CD4-positive, alpha-beta T cell treated with Interleukin-4 for 1 hour (primary cell): ENCODE results near the gene PLEKHG3.

Source experiments
- DNase-seq, 2 donors: peaks; one replicate each; pipeline ENCODE4 v3.0.0-alpha.2; 2020 to 2022

PLEKHG3 gene

DNA sequence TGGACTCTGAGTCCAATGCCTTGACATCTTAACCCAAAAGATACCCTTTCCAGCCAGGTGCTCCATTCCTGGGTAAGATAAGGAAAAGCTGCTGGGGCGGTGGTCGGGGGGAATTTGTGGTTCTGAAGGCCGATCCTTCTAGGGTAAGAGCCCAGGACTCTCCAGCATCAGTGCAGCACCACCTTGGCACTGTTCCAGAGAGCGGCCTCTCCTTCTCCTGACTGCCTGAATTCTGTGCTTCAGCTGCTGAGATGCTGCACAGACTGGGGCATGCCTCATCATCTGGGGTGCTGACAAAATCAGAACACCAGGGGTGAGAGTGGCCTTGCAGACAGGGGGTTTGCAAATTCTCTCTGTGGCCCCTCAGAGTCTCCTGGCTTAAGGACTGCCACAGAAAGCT lies 88.0 kb downstream of the PLEKHG3 start:
- DNase-seq: no peak

DNA sequence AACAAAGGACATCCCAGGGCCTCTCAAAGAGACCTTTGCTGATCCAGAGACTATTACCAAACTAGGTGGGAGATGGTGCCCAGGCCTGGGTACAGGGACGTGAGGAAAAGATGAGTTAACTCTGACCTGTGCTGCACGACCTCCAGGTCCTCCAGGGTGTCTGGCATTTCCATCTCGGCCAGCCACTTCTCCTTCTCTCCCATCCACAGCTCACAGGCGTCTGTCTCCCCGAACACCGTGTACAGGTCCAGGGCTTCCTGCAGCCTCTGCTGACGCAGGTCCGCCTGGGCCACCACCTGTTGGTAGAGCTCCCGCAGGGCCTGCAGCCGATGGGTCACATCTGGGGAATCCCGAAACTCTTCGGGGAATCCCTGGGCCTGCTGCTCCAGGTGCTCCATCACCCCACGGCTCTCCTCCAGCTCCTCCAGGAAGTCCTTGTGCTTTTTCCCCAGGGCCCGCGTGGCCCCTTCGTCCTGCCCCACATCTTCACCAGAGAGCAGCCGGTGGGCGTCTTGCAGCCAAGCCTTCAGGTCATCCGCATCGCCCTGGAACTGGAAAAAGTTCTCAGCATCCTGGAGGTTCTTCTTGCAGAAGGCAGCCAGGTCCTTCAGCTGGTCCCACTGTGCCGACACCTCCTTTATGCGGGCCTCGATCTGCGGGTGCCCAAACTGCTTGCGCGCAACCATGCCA lies 88.8 kb downstream of the PLEKHG3 start:
- DNase-seq: no peak

DNA sequence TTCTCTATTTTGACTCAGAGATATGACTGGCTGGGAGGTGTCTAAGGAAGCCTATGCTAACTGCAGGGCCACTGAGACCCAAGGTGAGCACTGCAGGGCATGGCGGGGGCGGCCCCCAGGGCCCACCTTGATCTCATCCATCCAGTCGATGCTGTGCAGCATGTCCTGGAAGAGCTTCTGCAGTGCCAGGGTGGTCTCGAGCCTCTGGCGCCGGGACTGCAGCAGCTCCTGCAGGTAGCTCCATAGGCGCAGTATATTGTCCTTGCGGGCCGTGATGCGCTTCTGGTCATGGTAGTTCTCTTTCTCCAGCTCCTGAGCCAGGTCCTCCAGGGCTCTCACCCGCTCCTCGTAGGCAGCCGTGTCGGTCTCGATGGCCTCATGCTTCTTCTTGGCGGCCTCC lies 91.0 kb downstream of the PLEKHG3 start:
- DNase-seq: no peak

DNA sequence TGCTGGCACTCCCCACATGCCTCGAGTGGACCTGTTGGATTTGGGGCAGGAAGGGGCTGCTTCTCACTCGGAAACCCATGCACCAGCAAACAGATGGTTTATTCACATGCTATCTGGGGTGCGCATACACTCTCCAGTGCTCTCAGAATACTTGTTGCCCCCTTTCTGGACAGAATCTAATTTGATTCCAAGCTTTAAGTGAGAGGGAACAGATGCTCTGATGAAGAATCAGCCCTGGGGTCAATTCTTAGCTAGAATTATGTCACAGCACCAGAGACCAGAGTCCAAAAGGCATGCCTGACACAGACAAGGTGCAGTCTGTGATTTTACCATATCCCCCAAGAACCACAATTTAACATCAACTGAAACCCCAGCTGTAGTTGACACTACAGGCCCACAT lies 91.7 kb downstream of the PLEKHG3 start:
- DNase-seq: no peak

DNA sequence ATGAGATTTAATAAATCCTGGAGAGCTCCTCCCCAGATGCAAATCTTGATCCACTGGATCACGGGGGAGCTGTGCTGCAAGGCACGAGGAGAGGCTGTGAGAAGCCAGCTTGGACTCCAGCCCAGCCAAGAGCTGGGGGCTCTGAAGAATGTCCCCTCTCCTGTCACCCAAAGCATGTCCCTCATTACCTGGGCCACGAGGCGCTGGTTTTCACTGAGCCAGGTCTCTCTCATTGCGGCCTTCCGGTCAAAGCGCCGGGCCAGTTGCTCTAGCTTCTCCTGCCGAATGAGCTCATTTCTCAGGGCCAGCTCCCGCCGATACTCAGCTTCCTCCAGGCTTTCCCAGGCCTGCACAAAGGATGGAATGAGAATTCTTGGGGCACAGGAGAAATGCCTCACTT lies 92.1 kb downstream of the PLEKHG3 start:
- DNase-seq: no peak

DNA sequence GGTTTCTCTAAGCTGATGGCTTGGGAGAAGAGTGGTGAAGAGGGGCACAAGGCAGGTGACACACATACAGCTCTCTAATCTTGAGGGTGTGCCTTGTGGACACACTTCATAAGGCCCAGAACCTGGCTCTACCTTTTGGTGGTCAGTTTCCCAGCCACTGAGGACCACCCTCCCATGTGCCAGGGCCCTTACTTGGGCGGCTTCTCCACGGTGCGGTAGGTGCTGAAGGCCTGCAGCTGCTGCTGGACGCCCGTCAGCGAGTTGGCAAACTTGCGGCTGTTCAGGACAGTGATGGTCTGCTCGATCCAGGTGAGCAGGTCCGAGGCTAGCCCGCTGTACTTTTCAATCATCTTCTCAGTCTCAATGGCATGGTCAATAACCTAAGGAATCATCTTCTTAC lies 95.3 kb downstream of the PLEKHG3 start:
- no peak for DNase-seq
